IPS-NIHi11 (cell line): ENCODE measurements around the gene AMOT.
A peak's percentile ranks its signal among the peaks of the same experiment; 100 is the strongest.
"Not testable (repeated sequence)": the region's sequence is repeated elsewhere in the genome, so short reads cannot be mapped to it uniquely, and the experiment has no call there.

Experiments
- DNase-seq: peaks from one replicate; pipeline ENCODE4 v3.0.0; 2012; ENCODE audit warnings: mixed read lengths, low spot score

AMOT gene

GRCh38 chrX:112840382-112841113, at the start of gene AMOT:
Gene AMOT (minus strand): TSS chrX:112840831. CDS start chrX:112823126, 17,705 bp downstream.
- DNase-seq, result peak; percentile 74

GRCh38 chrX:112889400-112889799, 48.8 kb upstream of the AMOT start:
- DNase-seq, result no peak

- no peak for DNase-seq
Measured at GRCh38 chrX:112888916-112889315, 48.3 kb upstream of the AMOT start.

GRCh38 chrX:112877771-112878173, 37.1 kb upstream of the AMOT start:
- DNase-seq, result no peak

GRCh38 chrX:112874614-112875013, 34.0 kb upstream of the AMOT start:
- no peak for DNase-seq

- DNase-seq, result no peak
Measured at GRCh38 chrX:112874175-112874574, 33.5 kb upstream of the AMOT start.

GRCh38 chrX:112868586-112868985, 28.0 kb upstream of the AMOT start:
- no peak for DNase-seq

- DNase-seq, result peak; percentile 33
Measured at GRCh38 chrX:112867570-112867969, 26.9 kb upstream of the AMOT start.

GRCh38 chrX:112866175-112866574, 25.5 kb upstream of the AMOT start:
- no peak for DNase-seq

- no peak for DNase-seq
Measured at GRCh38 chrX:112865464-112866025, 24.9 kb upstream of the AMOT start.

GRCh38 chrX:112863850-112864249, 23.2 kb upstream of the AMOT start:
- DNase-seq, result no peak

- DNase-seq, result no peak
Measured at GRCh38 chrX:112857478-112857878, 16.8 kb upstream of the AMOT start.

GRCh38 chrX:112854901-112855300, 14.3 kb upstream of the AMOT start:
- DNase-seq, result not testable (repeated sequence)

- no peak for DNase-seq
Measured at GRCh38 chrX:112852851-112853250, 12.2 kb upstream of the AMOT start.

- DNase-seq, result no peak
Measured at GRCh38 chrX:112851806-112852205, 11.2 kb upstream of the AMOT start.

- DNase-seq, result no peak
Measured at GRCh38 chrX:112851161-112851779, 10.6 kb upstream of the AMOT start.

- DNase-seq, result no peak
Measured at GRCh38 chrX:112849016-112849415, 8.4 kb upstream of the AMOT start.

GRCh38 chrX:112846782-112847181, 6.2 kb upstream of the AMOT start:
- DNase-seq, result no peak

- no peak for DNase-seq
Measured at GRCh38 chrX:112846187-112846586, 5.6 kb upstream of the AMOT start.

GRCh38 chrX:112844250-112844649, 3.6 kb upstream of the AMOT start:
- no peak for DNase-seq

GRCh38 chrX:112841820-112842157, 1.2 kb upstream of the AMOT start:
- DNase-seq, result no peak

GRCh38 chrX:112841114-112841819, 636 bp upstream of the AMOT start:
- DNase-seq, result peak; percentile 81

GRCh38 chrX:112839856-112840255, 775 bp downstream of the AMOT start:
- no peak for DNase-seq
